ENCODE results near the gene CCDC150. TPM values are rescaled to one million over a fixed set of nuclear protein-coding genes. Genes with fewer than 3 reads are reported as not detected.

Gene CCDC150
- total RNA-seq, 1 donor, result 5.8 TPM

- Histone ChIP-seq H3K9me3 (ENCODE audit: low read depth, low read length) (no peaks in the 10 kb centered on the region), H3K4me2 (ENCODE audit: insufficient read depth, low read length) (no peak overlapping the region), H3K4me1 (ENCODE audit: insufficient read depth, low read length) (no peaks in the 10 kb centered on the region), H3K27me3 (ENCODE audit: insufficient read depth, low read length) (no peaks in the 10 kb centered on the region), H3K27ac (ENCODE audit: low read depth, low read length) (no peak overlapping the region), H3K4me3 (ENCODE audit: insufficient read depth, low read length) (no peak overlapping the region), H2AFZ (ENCODE audit: low read length) (no peak overlapping the region), H3K79me2 (ENCODE audit: insufficient read depth, low read length) (no peaks in the 10 kb centered on the region), H3K36me3 (ENCODE audit: insufficient read depth, low read length) (peaks cover 59% of the 10 kb centered on the region), H4K20me1 (ENCODE audit: insufficient read depth, low read length) (no peaks in the 10 kb centered on the region)
- DNase-seq (ENCODE audit: insufficient read length, low spot score, missing footprints), result no peak
- no peak for TF ChIP-seq CTCF (IDR thresholded peaks at IDR 0.05; ENCODE audit: extremely low read depth, low read depth, low read length)
Observed at GRCh38 chr2:196767101-196767500, 127.6 kb downstream of the CCDC150 start.

Small RNA genes within 50 kb of the gene (small RNA-seq; reads per million reads assigned to genes)
- not detected for gene RF00424

Other genes with a start within 250 kb of the CCDC150 start
- gene HECW2, start 46.2 kb upstream of the CCDC150 start, total RNA-seq, result 26.1 and 69.8 TPM in 2 replicates
- 43.0 and 46.3 TPM in 2 replicates for gene GTF3C3, start 160.0 kb downstream of the CCDC150 start, total RNA-seq
- gene C2orf66, start 169.6 kb downstream of the CCDC150 start, total RNA-seq, result under 0.01 and 0.36 TPM in 2 replicates

Data from osteoblast (primary cell).